HUES6 (cell line): ENCODE results near the gene LINC01488.

ENCODE experiments used
- H3K27ac ChIP-seq: 2 replicates; pipeline ENCODE4 v1.7.0; 2013; ENCODE audit warnings: low read depth, mild to moderate bottlenecking, low read length, inconsistent platforms
- H3K27me3 ChIP-seq: 2 replicates; pipeline ENCODE4 v1.6.1; 2013; ENCODE audit warnings: low read length; ENCODE audit not compliant: control insufficient read depth, insufficient read depth
- H3K36me3 ChIP-seq: 2 replicates; pipeline ENCODE4 v1.6.1; 2013; ENCODE audit warnings: low read length; ENCODE audit not compliant: control insufficient read depth, insufficient read depth
- H3K4me1 ChIP-seq: 2 replicates; pipeline ENCODE4 v1.6.1; 2013; ENCODE audit warnings: low read length; ENCODE audit not compliant: control insufficient read depth, insufficient read depth
- H3K4me3 ChIP-seq: 2 replicates; pipeline ENCODE4 v1.5.1; 2013; ENCODE audit warnings: low read depth, low read length
- H3K9ac ChIP-seq: one replicate; pipeline ENCODE4 v1.6.1; 2013; ENCODE audit warnings: mild to moderate bottlenecking, low read length
- H3K9me3 ChIP-seq: 2 replicates; pipeline ENCODE4 v1.6.1; 2013; ENCODE audit warnings: low read depth, low read length; ENCODE audit not compliant: control insufficient read depth, insufficient read depth

The LINC01488 gene

DNA sequence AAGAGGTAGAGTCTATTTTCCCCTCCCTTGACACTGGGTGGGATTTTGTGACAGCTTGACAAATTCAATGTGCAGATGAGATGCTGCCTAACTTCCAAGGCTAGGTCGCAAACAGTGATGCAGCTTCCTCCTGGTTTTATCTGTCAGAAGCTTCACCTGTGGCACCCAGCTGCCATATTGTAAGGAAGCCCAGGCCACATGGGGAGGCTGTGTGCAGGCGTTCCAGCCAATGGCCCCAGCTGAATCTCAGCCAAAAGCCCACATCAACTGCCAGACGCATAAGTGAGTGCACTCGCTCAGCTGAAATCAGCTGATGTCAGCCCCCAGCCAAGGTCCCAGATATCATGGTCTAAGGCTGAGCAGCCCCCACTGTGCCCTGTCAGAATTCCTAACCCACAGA, 24.8 kb upstream of the LINC01488 start:
- Histone ChIP-seq H3K9ac (no peak overlapping the region), H3K4me3 (no peak overlapping the region), H3K27ac (no peak overlapping the region), H3K36me3 (no peaks in the 10 kb centered on the region), H3K27me3 (no peaks in the 10 kb centered on the region), H3K4me1 (peaks cover 4% of the 10 kb centered on the region; the same call in 1 of the 2 replicates), H3K9me3 (peaks cover 22% of the 10 kb centered on the region)

DNA sequence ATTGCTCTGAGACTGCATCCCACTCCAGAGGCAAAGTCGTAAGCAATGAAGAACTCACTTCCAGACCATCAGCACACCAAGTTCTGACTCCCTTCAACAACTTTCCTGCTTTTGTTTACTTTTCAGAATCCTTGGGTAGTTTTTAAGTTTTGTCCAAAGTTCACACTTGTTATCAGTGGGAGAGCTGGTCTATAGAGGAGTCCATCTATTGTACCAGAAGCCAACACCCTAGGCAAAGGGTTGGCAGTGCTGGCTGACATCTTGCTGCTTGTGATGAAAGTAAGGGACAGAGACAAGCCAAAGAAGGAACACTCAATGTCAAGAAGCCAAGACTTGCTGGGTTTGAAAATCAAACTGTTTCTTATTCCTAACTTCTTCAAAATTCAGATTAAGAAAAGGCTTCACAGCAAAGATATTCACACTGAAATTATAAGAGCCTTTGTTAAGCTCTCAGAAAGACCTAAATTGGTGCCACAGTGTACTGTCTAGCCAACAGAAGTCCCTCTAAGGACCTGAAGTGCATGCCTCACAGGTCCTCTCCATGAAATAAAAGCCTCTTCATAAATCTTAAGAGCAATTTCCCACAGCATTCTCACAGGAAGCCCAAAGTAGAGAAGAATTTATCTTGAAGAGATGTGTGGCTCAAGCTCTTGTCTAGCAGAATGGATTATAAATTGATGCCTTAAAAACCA, 21.5 kb upstream of the LINC01488 start:
- Histone ChIP-seq H3K4me1 (peaks cover 4% of the 10 kb centered on the region; the same call in 1 of the 2 replicates), H3K36me3 (no peaks in the 10 kb centered on the region), H3K27me3 (no peaks in the 10 kb centered on the region), H3K9ac (no peak overlapping the region), H3K27ac (no peak overlapping the region), H3K4me3 (no peak overlapping the region), H3K9me3 (peaks cover 18% of the 10 kb centered on the region)

DNA sequence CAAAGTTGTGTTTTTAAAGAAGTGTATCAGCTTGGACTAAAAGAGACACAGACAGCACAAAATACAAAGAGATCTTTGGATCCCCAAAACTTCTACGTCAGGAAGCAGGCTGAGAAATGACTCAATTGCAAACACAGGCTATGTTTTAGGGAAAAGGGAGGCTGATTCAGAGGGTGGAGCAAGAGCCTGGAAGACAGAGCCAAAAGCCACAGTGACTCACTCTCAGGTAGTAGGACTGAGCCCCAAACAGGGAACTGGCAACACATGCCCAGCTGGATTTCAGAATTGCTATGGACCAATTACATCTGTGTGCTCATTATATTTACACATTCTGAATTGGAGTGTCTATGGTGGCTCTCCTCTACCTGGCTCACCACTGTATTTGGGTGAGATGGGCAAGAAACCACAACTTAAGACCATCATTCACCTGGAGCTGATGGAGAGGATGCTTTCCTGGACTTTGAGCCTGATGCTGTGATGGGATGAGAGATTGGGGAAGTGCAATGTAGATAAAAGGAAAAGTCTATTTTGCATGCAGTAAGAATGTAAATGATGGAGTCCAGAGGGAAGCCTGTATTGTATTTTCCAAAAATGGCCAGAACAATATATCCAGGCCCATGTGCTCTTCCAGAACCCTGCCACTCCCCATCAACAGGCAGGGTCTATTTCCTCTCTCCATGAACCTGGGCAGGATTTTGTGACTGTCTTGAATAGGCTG, 20.8 kb upstream of the LINC01488 start:
- no peaks in the 10 kb centered on the region for H3K27me3 ChIP-seq
- H3K4me3 ChIP-seq = no peak overlapping the region
- no peak overlapping the region for H3K9ac ChIP-seq
- H3K4me1 ChIP-seq = peaks cover 4% of the 10 kb centered on the region; the same call in 1 of the 2 replicates
- peaks cover 18% of the 10 kb centered on the region for H3K9me3 ChIP-seq
- H3K27ac ChIP-seq = no peak overlapping the region
- no peaks in the 10 kb centered on the region for H3K36me3 ChIP-seq

DNA sequence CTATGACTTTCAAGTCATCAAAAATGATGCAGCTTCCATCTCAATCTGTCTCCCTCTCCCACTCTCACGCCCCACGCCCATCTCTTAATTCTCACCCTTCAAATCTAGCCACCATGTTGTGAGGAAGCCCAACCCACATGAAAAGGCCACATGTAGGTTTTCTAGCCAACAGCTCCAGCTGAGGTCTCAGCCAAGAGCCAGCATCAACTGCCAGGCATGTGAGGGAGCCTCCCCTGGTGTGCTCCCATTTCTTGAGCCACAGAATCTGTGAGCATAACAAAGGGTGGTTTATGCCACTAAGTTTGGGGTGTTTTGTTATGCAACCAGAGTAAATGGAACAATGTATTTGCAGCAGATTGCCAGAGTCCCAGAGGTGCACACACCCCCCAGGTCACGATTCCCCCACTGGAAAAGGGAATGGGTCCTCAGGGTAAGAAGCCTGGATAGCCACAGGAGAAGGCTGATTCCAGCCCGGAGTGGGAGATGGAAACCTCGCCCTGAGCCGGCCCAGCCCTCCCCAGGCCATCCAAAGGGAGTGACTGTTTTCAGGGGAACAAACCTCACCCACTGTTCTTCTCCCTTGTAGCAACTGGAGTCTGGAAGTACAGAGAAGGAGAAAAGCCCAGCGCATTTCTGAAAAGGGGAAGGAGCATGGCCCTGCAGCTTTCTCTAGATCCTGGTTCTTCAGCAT, 20.0 kb upstream of the LINC01488 start:
- Histone ChIP-seq H3K27me3 (no peaks in the 10 kb centered on the region), H3K9me3 (peaks cover 18% of the 10 kb centered on the region), H3K9ac (no peak overlapping the region), H3K4me1 (peaks cover 4% of the 10 kb centered on the region; the same call in 1 of the 2 replicates), H3K36me3 (no peaks in the 10 kb centered on the region), H3K4me3 (no peak overlapping the region), H3K27ac (no peak overlapping the region)

DNA sequence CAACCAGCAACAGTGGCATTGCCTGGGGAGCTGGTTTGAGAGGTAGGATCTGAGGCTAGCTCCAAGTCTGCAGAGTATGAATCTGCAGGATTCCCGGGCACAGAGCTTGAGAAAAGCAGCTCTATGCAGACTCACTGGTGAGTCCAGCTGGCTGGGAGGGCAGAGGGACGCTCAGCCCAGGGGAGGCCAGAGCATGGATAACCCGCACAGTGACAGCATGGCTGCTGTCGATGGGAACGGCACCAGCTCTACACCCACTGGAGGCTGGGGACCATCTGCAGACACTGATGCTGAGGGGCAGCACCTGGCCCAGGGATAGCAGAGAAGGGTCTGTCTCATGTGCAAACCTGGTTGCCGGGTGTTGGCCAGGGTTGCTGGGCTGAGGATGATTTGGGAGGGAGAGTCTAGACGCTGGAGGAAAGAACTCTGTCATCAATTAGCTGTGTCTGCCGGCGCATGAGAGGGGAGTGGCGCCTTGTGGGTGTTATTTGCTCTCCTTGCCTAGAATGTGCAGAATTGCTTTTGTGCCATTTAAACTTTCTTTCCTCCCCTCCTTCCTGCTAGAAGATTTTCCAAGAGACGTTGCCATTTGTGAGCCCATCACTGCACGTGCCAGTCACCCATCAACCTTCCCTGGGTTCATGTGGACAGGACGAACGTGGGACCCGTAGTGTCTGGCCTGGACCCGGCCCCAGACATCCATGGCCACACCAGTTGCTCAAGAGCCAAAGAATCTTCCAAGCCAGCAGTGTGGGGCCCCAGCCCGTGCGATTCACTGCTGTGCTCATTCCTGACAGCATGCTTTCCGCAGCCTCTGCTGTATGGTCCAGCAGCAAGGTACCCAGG, 19.1 kb upstream of the LINC01488 start:
- H3K27me3 ChIP-seq = no peaks in the 10 kb centered on the region
- no peaks in the 10 kb centered on the region for H3K36me3 ChIP-seq
- H3K4me3 ChIP-seq = no peak overlapping the region
- no peak overlapping the region for H3K27ac ChIP-seq
- no peak overlapping the region for H3K9ac ChIP-seq
- H3K4me1 ChIP-seq = peaks cover 4% of the 10 kb centered on the region; the same call in 1 of the 2 replicates
- H3K9me3 ChIP-seq = peaks cover 12% of the 10 kb centered on the region

DNA sequence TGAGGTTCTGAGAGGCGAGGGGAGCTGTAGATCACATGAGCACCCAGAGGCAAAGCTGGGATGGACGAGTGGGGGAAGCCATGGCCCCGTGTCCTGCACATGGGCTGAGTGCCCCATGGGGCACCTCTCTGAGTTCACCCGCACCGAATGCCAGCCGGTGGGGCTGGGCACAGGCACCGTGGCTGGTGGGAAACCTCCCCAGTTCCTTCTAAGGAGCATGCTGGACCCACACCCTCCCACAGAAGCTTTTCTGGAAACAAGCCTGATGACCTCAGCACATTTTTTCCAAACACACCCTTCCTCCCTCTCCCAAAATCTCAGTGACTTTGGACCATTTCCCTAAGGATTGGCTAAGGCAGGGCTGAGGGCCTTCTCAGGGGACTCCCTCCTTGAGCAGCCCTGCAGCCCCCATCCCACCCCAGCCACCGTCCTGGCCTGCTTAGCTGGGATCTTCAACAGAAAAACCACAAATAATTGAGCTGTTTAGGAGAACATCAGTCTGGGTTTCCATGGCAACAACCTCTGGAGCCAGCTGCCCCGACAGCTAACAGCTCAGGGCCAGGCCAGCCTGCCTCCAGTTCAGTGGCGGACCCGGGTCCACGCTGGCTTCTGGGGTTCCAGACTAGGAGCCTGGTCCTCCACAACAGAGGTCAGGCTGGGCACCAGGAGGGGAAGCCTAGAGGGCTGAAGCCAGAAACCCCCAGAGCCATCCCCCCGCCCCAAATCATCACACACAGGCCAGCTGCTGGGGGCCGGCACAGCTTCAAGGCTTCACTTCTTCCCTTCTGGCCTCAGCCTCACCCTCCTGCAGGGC, 18.1 kb upstream of the LINC01488 start:
- Histone ChIP-seq H3K9me3 (peaks cover 12% of the 10 kb centered on the region), H3K4me1 (peaks cover 4% of the 10 kb centered on the region; the same call in 1 of the 2 replicates), H3K4me3 (no peak overlapping the region), H3K27ac (no peak overlapping the region), H3K9ac (no peak overlapping the region), H3K27me3 (no peaks in the 10 kb centered on the region), H3K36me3 (no peaks in the 10 kb centered on the region)

DNA sequence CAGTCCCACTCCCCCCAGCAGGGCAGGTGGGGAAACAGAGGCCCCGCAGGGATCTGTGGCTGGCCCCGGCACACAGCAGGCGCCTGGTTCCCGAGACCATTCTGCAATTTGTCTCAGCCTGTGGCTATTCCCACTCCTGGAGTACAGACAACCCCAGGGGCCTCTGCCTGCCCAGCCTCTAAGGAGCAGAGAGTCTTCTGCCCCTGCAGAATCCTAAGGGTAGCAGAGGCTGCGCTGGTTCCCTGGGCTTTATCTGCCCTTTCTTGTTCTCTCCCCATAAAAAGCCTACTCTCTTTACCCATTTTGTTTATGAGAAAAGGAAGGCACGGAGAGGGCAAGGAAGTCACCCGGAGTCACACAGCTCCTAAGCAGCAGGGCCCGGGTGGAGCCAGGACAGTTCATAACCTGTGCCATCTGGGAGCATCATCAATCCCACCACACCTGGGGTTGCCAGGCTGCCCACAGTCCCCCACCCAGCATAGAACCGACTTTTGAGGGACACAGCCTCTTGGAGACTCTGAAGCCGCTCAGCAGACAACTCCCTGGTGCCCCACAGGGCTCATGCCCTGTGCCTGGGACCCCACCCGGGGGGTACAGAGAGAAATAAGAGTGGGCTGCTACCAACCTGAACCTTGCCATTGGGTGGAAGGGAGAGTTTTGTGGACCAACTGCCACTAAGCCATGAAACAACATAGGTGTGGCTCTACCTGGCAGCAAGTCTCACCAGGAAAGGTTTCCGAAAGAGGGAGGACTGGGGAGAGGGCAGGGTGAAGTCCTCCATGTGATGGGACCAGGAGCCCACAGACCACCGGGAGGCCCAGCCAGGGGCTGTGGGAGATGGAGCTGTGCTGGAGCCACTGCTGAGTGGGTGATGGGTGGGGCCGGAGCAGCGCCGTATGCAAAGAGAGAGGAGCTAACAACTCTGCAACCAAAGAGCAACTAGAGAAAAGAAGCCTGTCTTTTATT, 17.2 kb upstream of the LINC01488 start:
- no peak overlapping the region for H3K9ac ChIP-seq
- H3K27ac ChIP-seq = no peak overlapping the region
- peaks cover 4% of the 10 kb centered on the region; the same call in 1 of the 2 replicates for H3K4me1 ChIP-seq
- H3K9me3 ChIP-seq = peaks cover 12% of the 10 kb centered on the region
- no peaks in the 10 kb centered on the region for H3K36me3 ChIP-seq
- no peaks in the 10 kb centered on the region for H3K27me3 ChIP-seq
- H3K4me3 ChIP-seq = no peak overlapping the region

DNA sequence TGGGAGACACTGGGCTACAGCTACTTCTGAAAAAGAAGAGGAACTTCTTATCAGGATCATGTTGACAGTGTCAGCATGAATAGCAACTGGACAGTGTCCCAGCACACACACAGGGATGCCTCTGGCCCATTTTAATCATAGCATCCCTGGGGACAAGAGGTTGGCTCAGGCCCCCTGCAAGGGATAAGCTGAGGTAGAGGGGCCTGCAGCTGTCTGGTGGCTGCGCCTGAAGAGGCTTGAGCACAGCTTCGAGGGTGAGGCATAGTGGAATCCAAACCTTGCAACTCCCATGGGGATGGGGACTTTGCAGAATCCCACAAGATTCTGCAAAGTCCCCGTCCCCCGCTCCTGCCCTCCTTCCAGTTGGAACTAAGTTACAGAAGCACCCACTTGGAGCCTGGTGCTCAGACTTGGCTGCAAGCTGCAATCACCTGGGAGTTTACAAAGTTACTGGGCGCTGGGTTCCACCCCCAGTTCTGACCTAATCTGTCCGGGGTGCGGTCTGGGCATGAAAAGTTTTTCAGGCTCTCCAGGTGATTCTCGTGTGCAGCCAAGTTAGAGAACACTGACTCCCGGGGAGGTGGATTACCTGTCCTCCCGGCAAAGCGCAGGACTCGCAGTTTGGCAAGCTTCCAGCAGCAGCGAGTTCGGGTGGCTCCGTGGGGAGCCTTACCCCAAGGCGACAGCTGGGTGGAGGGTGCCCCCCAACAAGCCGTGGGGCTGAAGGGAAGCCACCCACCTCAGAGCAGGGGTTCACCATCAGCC, 16.0 kb upstream of the LINC01488 start:
- Histone ChIP-seq H3K27me3 (no peaks in the 10 kb centered on the region), H3K4me3 (no peak overlapping the region), H3K27ac (no peak overlapping the region), H3K36me3 (no peaks in the 10 kb centered on the region), H3K9me3 (peaks cover 9% of the 10 kb centered on the region), H3K9ac (no peak overlapping the region), H3K4me1 (peaks cover 4% of the 10 kb centered on the region; the same call in 1 of the 2 replicates)

DNA sequence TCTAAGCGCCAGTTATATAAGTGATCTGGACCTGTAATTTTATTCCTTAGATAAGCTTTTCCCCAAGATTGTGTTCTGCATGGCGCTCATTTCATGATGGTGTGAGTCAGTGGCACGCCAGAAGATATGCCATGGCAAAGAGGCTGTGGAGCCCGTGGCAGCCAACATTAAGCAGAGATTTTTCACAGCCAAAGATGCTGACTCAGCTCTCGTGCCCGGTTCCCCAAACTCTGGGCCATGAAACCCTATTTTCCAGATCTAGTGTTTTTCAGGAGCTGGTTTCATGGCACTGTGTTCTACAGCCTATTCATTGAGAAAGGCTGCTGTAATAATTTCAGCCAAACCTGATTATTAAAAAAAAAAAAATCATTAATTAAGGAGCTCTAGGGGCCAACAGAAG, 15.4 kb upstream of the LINC01488 start:
- Histone ChIP-seq H3K4me1 (peaks cover 4% of the 10 kb centered on the region), H3K9ac (no peak overlapping the region)

More for the DNA sequence above, 15.4 kb upstream of the LINC01488 start:
- Histone ChIP-seq H3K4me3 (no peak overlapping the region), H3K9me3 (peaks cover 4% of the 10 kb centered on the region; the same call in 1 of the 2 replicates), H3K36me3 (no peaks in the 10 kb centered on the region), H3K27ac (no peak overlapping the region), H3K27me3 (no peaks in the 10 kb centered on the region)
